Suppressor macrophage treated with lipopolysaccharide for 1 hour (primary cell): ENCODE data around the gene CBX5.
"Not testable (repeated sequence)": the region's sequence is repeated elsewhere in the genome, so short reads cannot be mapped to it uniquely, and the experiment has no call there.

Experiments
- DNase-seq, 3 donors: peaks; one replicate each; pipeline ENCODE4 v3.0.0-alpha.2; 2020 to 2022

Gene CBX5

DNA sequence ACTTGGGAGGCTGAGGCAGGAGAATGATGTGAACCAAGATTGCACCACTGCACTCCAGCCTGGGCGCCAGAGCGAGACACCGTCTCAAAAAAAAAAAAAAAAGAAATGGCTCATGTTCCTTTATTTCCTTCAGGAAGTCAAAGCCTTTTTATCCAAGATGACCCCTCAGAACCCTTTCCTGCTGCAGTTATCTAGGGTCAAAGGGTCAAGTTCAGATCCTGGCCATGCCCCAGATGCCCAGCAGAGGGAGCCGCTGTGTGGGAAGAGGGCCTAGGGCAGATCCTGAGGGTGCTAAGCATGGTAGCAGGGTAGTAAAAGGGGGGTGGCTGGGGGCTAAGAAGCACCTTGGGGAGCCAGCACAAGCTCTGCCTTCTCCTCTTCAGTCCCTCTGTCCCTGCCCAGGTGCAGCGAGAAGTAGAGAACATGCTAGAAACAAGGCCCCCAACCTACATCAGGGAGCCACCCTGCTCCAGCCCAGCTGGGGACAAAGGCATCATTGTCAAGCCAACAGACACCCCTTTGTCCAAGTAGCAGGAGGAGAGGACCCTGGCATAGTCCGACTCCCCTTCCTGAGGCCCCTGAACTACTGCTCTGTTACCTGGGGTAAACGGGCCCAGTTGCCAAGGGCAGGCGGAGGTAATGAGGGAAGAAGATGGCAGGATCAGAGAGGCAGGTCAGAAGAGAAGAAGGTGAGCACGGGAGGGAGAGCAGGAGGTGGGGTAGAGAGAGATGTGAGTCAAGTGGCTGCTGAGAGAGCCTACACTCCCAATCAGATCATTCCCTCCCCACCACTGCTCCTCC lies 14.4 kb upstream of the CBX5 start:
- DNase-seq, result peak; percentile 80 to 86 (median 82)

DNA sequence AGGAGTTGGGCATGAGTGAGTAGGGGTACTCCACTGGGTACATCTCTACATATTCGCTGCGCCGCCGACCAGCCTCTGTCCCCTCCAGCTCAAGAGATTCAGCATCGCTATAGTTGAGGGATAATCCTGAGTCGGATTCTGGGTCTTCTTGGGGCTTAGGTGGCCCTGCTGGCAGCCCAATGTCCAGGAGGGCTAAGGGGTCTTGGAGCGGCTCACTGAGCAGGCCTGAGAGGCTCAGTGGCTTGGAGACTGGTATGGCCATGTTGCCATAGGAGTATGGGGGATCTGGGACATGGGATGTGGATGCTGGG lies 13.0 kb upstream of the CBX5 start:
- no peak for DNase-seq

DNA sequence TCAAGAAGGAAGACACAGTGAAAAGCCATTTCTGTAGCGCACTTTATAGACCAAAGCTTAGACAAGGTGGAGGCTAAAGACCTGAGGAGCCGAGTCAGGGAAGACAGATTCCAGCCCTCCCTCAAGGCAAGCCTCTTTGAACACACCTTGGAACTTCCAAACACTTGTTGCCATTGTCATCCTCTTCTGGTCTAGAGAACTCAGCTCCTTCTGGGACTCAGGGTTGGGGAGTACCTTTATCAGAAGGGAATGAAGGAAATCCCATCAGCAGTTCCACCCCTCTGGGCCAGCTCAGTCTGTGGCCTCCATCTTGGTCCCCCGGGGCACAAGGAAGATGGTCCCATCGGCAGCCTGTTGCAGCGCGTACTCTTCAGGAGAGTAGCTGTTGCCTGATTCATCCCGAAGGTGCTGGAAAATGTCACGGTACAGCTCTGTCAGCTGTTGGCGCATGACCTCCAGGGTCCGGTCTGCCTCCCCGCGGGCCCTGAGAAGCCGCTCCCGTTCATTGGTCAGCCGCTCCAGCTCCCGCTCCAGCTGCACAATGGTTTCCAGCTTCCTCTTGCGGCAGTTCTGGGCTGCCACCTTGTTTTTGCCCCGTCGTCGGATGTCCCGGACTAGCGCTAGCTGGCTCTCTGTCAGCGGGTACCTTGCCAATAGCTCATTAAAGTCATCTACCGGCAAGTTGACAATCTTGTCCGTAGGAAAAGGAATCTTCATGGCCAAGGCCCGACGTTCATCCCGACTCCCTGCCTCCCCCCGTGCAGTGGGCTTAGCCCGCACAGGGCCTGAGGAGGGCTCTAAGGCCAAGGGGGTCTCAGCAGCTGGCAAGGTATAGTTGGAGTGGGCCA lies 12.4 kb upstream of the CBX5 start:
- DNase-seq, result no peak

DNA sequence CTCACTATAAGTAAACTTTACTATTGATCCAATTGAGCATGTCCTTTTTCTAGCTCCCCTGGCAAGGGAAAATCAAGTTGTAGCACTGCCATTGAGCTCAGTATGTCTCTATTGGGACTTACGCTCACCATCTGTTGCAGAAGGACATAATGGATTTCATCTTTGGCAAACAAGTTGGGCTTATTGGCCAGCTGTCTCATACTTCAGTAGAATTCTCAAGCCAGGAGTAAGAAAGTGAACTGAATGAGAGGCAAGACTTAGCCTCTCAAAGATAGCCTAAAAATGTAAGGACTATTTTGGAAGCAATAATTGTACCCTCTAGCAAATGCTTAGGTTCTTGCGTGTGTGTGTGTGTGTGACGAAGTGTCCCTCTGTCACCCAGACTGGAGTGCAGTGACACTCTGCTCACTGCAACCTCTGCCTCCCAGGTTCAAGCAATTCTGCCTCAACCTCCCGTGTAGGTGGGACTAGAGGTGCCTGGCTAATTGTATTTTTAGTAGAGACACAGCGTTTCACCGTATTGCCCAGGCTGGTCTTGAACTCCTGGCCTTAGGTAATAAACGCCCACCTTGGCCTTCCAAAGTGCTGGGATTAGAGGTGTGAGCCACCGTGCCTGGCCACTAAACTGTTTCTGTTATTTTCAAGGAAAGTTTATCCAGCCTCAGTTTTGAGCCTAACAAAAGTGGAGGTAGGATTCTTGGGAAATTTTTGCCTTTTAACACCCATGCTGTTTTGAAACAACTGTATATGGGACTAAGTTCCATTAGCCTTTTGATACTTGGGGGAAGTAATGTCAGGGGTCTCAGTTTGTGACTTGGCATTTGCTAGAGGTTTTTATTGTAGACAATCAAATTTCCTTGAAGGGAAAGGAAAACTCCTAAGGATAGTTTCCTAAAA lies 7.6 kb upstream of the CBX5 start:
- no peak for DNase-seq

DNA sequence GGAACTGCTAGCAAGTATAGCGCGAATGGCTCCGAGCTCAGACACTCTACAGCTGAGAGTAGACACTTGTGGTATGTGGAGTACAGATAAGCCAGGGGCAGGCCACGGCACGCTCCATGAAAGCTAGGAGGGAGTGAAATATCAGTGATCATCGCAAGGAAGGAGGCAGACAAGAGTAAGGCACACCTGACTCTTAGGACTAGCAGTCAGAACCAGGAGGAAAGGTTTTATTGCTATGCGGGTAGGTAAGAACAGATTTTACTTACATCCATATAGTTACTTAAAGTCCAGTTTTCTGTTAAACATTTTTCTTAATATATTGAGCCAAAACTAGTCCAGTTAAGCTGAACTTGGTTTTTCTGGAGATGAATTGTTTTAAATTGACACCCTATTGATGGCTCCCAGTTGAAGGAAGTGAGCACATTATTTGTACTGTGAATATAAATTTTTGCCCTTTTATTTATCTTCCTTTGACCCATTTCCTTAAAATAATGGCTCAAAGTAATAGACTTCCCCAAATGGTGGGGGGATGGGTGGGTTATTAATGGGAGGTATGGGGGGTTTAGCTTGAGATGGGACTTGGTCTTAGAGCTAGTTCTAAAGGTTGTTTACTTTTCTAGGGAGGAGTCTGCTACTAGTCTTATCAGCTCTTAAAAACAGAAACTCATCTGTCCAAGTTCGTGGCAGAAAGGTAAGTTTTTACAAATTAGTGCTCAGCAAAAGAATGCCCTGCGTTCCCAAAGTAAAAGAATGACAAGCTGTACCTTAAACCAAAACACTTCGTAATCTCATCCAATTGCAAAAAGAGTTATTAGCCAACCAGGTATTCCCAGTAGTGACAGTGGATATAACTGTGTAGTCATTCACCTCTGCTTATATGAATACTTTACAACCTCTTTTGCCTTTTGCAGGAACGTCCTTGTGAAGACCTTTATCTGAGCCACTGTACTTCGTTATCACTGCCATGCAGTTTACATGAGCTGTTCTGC lies 6.4 kb upstream of the CBX5 start:
- no peak for DNase-seq

DNA sequence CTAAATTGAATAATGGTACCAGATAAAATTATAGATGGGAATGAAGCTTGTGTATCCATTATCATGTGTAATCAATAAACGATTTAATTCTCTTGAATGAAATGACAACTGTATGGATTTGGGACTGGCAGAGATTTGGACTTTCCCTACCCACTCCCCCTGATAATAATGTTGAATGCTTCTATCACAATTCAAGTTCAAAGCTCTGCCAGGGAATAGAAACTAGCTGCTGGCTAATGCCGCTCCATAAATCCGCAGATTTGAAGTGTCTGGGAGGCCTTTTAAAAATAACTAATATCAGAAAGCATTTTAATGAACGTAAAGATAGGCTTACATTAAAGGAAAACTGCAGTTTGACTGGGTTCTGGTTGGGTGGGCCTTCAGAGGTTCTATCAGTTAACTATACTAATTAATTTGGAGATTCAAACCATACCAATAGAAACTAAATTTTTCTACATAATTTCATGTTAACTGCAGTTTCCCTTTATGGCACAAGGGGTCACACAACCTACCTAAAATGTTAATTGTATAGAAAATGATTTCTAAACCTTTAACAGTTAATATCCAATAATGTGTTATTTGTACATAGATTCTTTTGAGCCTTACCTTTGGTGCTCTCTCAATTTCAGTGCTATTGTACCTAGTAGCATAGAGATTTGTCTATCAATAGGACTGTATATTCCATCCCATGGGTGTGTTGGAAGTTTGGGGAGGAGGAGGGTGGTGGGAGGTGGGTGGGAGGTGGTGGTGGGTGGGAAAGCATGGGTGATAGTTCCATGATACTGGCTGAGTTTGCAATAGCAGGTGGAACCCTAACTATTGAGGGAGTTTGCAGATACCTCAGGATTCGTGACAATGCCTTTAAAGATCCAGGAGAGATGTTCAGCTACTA lies 5.5 kb upstream of the CBX5 start:
- DNase-seq, result peak in 1 of 3 donors; percentile 45

DNA sequence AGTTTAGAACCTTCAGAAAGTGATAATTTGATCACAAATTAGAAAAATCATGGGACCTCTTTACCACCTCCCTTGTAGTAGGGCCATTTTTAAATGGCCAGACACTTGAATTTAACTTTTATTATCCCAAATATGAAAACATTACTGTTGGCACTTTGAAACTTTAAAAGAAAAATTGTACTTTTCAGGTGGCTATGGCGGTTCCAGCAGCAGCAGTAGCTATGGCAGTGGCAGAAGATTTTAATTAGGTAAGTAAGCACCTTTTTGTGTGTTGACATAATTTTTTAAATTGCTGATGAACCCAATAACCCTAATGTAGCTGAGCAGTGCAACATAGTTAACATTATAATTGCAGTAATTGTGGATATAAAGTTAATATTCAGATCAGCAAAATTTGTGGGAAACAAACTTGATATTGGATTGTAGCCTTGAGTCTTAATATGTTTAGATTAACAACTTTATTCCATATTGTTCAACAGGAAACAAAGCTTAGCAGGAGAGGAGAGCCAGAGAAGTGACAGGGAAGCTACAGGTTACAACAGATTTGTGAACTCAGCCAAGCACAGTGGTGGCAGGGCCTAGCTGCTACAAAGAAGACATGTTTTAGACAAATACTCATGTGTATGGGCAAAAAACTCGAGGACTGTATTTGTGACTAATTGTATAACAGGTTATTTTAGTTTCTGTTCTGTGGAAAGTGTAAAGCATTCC lies 4.3 kb upstream of the CBX5 start:
- DNase-seq, result not testable (repeated sequence)

DNA sequence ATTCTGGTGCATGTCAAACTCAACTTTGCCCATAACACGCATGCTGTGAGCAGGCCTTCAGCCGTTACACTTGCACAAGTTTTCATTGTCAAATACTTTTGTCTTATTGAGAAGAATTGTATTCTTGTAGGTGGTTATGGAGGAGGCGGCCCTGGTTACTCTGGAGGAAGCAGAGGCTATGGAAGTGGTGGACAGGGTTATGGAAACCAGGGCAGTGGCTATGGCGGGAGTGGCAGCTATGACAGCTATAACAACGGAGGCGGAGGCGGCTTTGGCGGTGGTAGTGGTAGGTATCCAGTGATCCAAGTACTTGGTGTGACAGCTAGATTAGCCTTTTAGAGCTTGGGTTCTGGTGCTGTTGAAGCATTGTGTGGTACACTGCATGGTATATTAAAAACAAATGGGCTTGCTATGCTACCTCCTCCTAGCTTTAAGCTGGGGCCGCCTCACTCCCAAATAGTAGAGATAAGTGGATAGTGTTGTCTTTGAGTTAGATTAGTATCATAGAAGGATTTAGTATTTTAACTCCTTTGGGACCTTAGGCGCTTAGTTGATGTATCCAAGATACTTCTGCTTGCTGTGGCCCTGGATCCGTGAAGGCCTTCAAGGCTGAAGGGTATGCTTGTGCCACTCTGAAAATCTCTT lies 3.1 kb upstream of the CBX5 start:
- no peak for DNase-seq

DNA sequence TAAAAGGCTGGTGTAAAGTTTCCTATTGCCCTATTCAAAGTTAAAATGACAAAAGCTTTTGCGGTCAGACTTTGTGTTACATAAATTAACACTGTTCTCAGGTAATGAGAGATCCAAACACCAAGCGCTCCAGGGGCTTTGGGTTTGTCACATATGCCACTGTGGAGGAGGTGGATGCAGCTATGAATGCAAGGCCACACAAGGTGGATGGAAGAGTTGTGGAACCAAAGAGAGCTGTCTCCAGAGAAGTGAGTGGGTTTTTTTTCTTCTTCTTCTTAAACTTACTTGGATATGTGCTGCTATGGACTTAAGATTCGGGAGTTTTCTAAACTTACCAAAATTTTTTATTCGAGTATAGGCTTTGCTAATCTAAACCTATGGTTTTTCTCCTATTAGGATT lies 1.8 kb upstream of the CBX5 start:
- not testable (repeated sequence) for DNase-seq

DNA sequence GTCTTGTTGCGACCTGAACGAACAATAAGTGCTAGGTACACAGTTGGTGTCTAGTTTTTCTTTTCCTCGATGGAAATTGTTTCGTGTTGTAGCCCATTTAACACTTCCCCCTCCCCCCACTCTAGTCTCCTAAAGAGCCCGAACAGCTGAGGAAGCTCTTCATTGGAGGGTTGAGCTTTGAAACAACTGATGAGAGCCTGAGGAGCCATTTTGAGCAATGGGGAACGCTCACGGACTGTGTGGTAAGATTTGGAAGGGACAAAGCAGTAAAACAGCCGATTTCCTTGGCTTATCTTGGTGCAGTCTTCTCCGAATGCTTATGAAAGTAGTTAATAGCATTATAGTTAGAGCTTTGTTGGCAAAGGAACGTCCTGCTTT lies 1.3 kb upstream of the CBX5 start:
- not testable (repeated sequence) for DNase-seq

DNA sequence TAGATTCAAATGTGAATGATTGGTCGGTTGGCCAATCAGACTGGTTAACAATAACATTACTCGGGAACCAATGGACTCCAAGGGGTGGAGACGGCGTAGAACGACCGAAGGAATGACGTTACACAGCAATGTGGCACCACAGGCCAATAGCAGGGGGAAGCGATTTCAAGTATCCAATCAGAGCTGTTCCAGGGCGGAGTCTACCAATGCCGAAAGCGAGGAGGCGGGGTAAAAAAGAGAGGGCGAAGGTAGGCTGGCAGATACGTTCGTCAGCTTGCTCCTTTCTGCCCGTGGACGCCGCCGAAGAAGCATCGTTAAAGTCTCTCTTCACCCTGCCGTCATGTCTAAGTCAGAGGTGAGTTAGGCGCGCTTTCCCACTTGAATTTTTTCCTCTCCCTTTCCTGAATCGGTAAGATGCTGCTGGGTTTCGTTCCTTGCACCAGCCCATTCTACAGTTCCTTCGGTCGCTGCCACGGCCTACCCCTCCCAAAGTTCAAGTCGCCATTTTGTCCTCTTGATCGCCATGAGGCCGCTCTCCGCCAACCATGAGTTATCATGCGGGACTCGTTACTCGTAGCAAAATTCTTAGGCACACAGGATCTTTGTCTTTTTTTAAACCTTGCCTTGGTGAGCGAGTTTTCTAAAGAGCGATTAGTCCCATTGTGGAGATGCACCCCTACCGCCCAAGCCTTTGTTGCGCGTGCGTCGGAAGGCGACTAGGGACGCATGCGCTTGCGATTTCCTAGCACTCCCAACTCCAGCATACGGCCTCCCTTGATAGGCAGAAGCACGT lies 742 bp upstream of the CBX5 start, which contains the start of gene HNRNPA1:
Gene HNRNPA1, plus strand, starts transcription at position 259 of the 793 bp plus-strand sequence. Its CDS starts 82 bp downstream, at position 341.
- DNase-seq, result peak; percentile 97 to 100 (median 99)

DNA sequence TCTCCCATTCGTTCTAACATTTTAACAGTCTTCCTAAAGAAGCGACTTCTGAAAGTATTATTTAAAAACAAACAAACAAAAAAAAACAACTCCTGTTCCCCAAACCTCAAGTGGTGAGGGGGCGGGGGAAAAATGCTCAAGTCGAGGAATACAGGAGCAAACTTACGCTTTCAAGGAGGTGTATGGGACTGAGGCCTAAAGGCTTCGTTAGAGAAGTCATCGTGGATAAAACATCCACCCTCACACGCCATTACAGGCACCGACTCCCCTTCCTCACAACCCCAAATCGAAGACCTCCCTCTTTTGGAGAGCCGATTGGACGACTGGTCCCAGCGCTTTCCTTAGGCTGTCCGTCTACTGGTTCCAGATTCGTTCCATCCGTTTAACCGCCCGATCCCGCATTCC lies 693 bp downstream of the CBX5 start:
- peak in 1 of 3 donors; percentile 31 for DNase-seq

DNA sequence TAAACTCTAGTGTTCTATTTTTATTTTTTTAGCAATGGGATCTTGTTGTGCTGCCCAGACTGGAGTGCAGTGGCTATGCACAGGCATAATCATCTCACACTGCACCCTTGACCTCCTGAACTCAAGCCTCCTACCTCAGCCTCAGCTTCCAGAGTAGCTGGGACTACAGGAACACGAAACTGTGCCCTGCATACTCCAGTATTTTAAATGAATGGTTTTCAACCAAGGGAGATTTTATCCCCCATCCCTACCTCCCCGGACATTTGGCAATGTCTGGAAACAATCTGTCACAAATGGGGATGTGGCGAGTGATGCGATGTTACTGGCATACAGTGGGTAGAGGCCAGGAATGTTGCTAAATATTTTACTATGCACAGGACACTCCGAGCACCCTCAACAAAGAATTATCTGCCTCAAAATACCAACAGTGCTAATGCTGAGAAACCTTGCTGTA lies 2.1 kb downstream of the CBX5 start:
- DNase-seq, result peak; percentile 50 to 74 (median 52)

DNA sequence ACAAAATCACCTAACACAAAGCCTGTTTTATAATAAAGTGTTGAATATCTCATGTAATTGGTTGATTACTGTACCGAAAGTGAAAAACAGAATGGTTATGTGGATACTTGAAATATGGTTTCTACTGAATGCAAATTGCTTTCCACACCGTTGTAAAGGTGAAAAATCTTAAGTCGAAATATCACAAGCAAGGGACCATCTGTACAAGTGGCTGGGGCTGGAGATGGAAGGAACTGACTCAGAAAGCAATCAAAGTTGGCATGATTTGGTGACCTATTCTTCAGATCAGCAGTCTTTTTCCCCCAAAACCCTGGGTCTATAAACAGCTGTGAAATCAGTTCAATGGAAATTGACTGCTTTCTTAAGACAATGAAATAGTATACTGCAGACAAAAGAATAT lies 3.6 kb downstream of the CBX5 start:
- no peak for DNase-seq

DNA sequence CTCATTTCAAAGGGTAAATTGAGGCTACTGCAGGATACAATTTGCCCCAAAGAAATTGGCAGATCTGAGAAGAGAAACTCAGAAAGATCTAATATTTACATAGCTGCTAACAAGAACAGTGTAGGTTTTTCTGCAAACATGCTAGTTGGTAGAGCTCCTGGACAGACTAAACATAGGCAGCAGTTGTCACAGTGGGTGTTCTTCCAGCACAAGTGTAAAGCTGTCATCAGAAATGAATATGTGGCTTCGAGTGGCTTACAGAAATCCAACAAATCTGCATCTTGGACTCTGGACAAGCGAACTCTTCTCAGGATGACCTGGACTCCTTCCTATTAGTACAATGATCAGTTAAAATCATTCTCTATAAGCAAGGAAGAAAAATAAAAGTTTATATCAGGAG lies 5.9 kb downstream of the CBX5 start:
- DNase-seq, result no peak

DNA sequence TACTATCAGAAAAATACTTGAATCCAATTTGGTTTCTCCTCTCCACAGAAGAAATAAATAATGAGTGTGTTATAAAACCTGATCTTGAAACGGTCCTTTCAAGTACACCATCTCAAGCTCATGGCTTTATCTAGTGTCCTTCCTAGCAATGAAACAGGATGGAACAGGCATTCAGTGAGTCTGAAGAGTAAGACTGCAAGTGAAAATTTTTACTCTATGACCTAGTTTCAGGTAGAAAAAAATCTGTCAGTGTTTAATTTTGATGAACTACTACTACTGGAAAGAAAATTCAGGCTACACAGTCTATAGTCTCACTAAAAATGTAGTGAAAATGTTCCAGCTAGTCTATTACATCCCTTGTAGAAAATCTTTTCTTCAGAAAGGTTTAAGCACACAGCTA lies 7.7 kb downstream of the CBX5 start:
- no peak for DNase-seq

DNA sequence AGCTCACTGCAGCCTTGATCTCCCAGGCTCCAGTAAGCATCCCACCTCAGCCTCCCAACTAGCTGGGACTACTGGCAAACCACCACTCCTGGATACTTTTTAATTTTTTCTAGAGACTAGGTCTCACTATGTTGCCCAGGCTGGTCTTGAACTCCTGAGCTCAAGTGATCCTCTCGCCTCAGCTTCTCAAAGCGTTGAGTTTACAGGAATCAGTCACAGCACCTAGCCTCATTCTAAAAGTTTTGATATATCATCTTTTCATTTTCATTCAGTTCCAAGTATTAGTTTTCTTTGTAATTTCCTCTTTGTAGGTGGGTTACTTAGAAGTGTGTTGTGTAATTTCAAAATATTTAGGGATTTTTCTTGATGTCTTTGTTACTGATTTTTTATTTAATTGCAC lies 9.6 kb downstream of the CBX5 start:
- peak in 1 of 3 donors; percentile 41 for DNase-seq

DNA sequence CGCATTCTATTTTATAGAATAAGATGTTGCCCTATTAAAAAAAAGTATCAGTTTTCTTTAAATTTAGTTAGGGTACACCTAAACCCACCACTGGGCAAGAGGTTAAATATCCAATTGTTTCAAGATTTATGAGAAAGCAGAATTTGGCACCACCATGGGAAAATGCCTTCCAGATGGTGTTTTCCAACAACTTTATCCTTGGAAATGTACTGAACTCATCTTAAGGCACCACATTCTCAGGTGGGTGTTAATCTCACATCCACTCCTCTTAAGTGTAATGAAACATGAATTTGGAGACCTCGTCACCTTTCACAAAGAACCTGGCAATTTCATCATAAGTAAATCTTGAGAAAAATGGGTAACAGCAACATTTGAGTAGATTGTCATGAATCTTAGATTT lies 13.1 kb downstream of the CBX5 start:
- DNase-seq, result no peak
